Endothelial cell of umbilical vein (primary cell): ENCODE data around the gene EEF2K.

Experiments
- TF ChIP-seq, protein P1 (sequence below), 2 donors: IDR thresholded peaks; 1 replicate in 1 of 2; 2 replicates in 1 of 2; pipeline ENCODE4 v1.5.1; 2011; ENCODE audit warnings: low read length in 2 of 2, mild to moderate bottlenecking in 2 of 2, moderate library complexity in 2 of 2, control low read depth in 1 of 2, inconsistent platforms in 1 of 2, low read depth in 1 of 2; ENCODE audit not compliant: insufficient read depth in 1 of 2; ENCODE audit errors: extremely low read depth in 1 of 2
- TF ChIP-seq, protein P2 (sequence below): IDR thresholded peaks from 2 replicates; pipeline ENCODE4 v1.6.1; 2011; ENCODE audit not compliant: insufficient read depth, insufficient read length

DNA sequence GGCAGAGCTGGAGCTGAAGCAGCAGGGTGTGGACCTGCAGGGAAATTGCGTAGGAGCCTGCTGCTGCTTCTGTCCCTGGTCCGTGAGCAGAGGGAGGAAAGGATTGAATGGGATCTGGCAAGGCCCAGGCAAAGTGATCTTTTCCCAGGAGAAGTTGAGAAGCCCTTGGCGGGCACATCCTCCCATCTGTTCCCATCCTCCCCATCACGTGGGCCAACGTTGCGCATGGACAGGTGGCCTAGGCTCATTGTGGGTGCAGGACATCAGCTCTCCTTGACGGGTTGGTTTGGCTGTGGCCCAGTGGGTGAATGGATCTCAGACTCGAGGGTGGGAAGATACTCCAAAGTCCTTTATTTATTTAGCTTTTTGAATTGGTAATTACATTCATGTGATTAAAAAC is 61.7 kb downstream of the EEF2K start:
- TF ChIP-seq, protein P1, sequence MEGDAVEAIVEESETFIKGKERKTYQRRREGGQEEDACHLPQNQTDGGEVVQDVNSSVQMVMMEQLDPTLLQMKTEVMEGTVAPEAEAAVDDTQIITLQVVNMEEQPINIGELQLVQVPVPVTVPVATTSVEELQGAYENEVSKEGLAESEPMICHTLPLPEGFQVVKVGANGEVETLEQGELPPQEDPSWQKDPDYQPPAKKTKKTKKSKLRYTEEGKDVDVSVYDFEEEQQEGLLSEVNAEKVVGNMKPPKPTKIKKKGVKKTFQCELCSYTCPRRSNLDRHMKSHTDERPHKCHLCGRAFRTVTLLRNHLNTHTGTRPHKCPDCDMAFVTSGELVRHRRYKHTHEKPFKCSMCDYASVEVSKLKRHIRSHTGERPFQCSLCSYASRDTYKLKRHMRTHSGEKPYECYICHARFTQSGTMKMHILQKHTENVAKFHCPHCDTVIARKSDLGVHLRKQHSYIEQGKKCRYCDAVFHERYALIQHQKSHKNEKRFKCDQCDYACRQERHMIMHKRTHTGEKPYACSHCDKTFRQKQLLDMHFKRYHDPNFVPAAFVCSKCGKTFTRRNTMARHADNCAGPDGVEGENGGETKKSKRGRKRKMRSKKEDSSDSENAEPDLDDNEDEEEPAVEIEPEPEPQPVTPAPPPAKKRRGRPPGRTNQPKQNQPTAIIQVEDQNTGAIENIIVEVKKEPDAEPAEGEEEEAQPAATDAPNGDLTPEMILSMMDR (IDR thresholded peaks at IDR 0.05; ENCODE audit: extremely low read depth in 1 of 2, insufficient read depth in 1 of 2, low read depth in 1 of 2, low read length in 2 of 2): no peak
- TF ChIP-seq, protein P2, sequence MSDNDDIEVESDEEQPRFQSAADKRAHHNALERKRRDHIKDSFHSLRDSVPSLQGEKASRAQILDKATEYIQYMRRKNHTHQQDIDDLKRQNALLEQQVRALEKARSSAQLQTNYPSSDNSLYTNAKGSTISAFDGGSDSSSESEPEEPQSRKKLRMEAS: no peak
